K562 (cell line): Measurements from ENCODE around the gene SLX9. TPM values are rescaled to one million over a fixed set of nuclear protein-coding genes. Genes with fewer than 3 reads are reported as not detected.

Experiments
- ATAC-seq: fragments of 200-7000 bp; cut with Tn5 transposase; 3 replicates; pipeline ENCODE4 v1.9.1; 2020; ENCODE audit warnings: moderate library complexity
- BruUV-seq: library from RNA; stranded (reverse); fragments of 400-500 nt; replicated peaks from 2 replicates; lab custom pipeline; 2021; lab: Mats Ljungman, UMichigan
- CTCF ChIA-PET: fragments of 300-600 bp; formaldehyde crosslinking; extraction: SDS; loops from one replicate; lab custom pipeline; 2021; ENCODE audit warnings: low intra/inter-chr PET ratio; lab: Yijun Ruan, JAX
- POLR2A ChIA-PET: fragments of 300-600, 350-650 bp; sonication (Branson Sonifier 250); formaldehyde crosslinking; extraction: SDS; loops from one replicate; lab custom pipeline; 2021; ENCODE audit warnings: antibody characterized with exemption, inconsistent platforms; lab: Yijun Ruan, JAX
- DNase-seq, 4 experiments: peaks; one replicate each; pipeline versions ENCODE4 v3.0.0 to v3.0.0-alpha.2; 2011 to 2018; ENCODE audit warnings: low spot score in 3 of 4, mixed read lengths in 3 of 4; ENCODE audit errors: extremely low read depth in 1 of 4
- FAIRE-seq: peaks from 2 replicates; lab custom pipeline; 2011; peaks lifted over from hg19 to GRCh38; lab: Jason Lieb, UNC
- H2AFZ ChIP-seq: 2 replicates; pipeline ENCODE4 v1.6.0; 2011; ENCODE audit warnings: low read depth, low read length, control low read depth, inconsistent platforms
- H3K27ac ChIP-seq: fragments of 200-600 bp; 3 replicates; pipeline ENCODE4 v1.8.0; 2011; ENCODE audit warnings: low read depth, mild to moderate bottlenecking, control low read depth, inconsistent platforms, low read length, moderate library complexity, mixed read lengths; ENCODE audit errors: extremely low read depth
- H3K27me3 ChIP-seq, 2 experiments: fragments of 300-600 bp in 1 of 2; 2 replicates in 1 of 2; 3 replicates in 1 of 2; pipeline versions ENCODE4 v1.6.0 to v1.8.0; 2011; ENCODE audit warnings: inconsistent platforms in 2 of 2, low read length in 2 of 2, mild to moderate bottlenecking in 1 of 2, mixed read lengths in 1 of 2, moderate library complexity in 1 of 2; ENCODE audit not compliant: control insufficient read depth in 2 of 2, insufficient read depth in 2 of 2
- H3K36me3 ChIP-seq: fragments of 300-600 bp; 3 replicates; pipeline ENCODE4 v1.8.0; 2011; ENCODE audit warnings: mild to moderate bottlenecking, low read length, inconsistent platforms; ENCODE audit not compliant: control insufficient read depth, insufficient read depth
- H3K4me1 ChIP-seq, 2 experiments: fragments of 200-600 bp in 1 of 2; replicated peaks in 1 of 2; 2 replicates in 1 of 2; 3 replicates in 1 of 2; pipeline versions ENCODE4 v1.5.1 to v1.8.0; 2011; ENCODE audit warnings: inconsistent platforms in 2 of 2, low read length in 2 of 2, mild to moderate bottlenecking in 1 of 2, mixed read lengths in 1 of 2, moderate library complexity in 1 of 2; ENCODE audit not compliant: control insufficient read depth in 2 of 2, insufficient read depth in 2 of 2
- H3K4me2 ChIP-seq: 2 replicates; pipeline ENCODE4 v1.6.1; 2011; ENCODE audit warnings: low read length, control low read depth, inconsistent platforms, mixed read lengths; ENCODE audit not compliant: insufficient read depth
- H3K4me3 ChIP-seq: fragments of 200-600 bp; sonication (generic), shearing (Covaris generic); 2 replicates; pipeline ENCODE4 v1.5.1; 2016; ENCODE audit warnings: control low read depth, inconsistent platforms
- H3K79me2 ChIP-seq: fragments of 200-600 bp; 3 replicates; pipeline ENCODE4 v1.8.0; 2011; ENCODE audit warnings: low read length, inconsistent platforms; ENCODE audit not compliant: control insufficient read depth, insufficient read depth
- H3K9ac ChIP-seq, 2 experiments: 2 replicates each; pipeline versions ENCODE4 v1.6.0 to v1.6.1; 2011; ENCODE audit warnings: low read depth in 2 of 2, low read length in 2 of 2, control low read depth in 1 of 2, inconsistent platforms in 1 of 2, mild to moderate bottlenecking in 1 of 2, mixed read lengths in 1 of 2; ENCODE audit not compliant: insufficient read depth in 1 of 2
- H3K9me1 ChIP-seq: one replicate; pipeline ENCODE4 v1.6.0; 2011; ENCODE audit warnings: inconsistent platforms, mild to moderate bottlenecking, low read length, moderate library complexity; ENCODE audit not compliant: control insufficient read depth, insufficient read depth
- H3K9me3 ChIP-seq: replicated peaks from 2 replicates; pipeline ENCODE4 v1.5.1; 2011; ENCODE audit warnings: low read depth, low read length, inconsistent platforms; ENCODE audit not compliant: control insufficient read depth, insufficient read depth
- H4K20me1 ChIP-seq: replicated peaks from 2 replicates; pipeline ENCODE4 v1.6.1; 2011; ENCODE audit warnings: low read length, inconsistent platforms, mixed read lengths; ENCODE audit not compliant: control insufficient read depth, insufficient read depth
- E2F8 ChIP-seq: fragments of 450-650 bp; IDR thresholded peaks from 2 replicates; pipeline ENCODE4 v1.7.1; 2018; ENCODE audit warnings: mild to moderate bottlenecking, low read depth; ENCODE audit not compliant: partially characterized antibody
- POLR3A ChIP-seq: IDR thresholded peaks from 2 replicates; pipeline ENCODE4 v1.6.1; 2011; ENCODE audit warnings: borderline replicate concordance, mild to moderate bottlenecking, moderate library complexity; ENCODE audit not compliant: insufficient read length, insufficient read depth; ENCODE audit errors: extremely low read depth
- SRSF7 ChIP-seq: fragments of 200-400 bp; formaldehyde crosslinking; optimal IDR thresholded peaks from 2 replicates; pipeline ENCODE3; 2017; ENCODE audit warnings: mild to moderate bottlenecking, low read depth, low read length
- ZFP36 ChIP-seq: fragments of 150-350 bp; IDR thresholded peaks from 2 replicates; pipeline ENCODE4 v1.6.1; 2018; ENCODE audit warnings: low read length, low read depth; ENCODE audit not compliant: partially characterized antibody
- WGBS: fragments of 100-300 bp; shearing (Covaris generic); methylation state at CpG from one replicate; pipeline ENCODE4 v1.1.6; 2016; ENCODE audit warnings: low coverage, mixed read lengths; ENCODE audit not compliant: insufficient coverage; ENCODE audit errors: missing lambda C conversion rate; 5-methylcytosine and 5-hydroxymethylcytosine counted together
- in situ Hi-C: fragments of 300-500 bp; cut with MboI; formaldehyde crosslinking; loops from 4 replicates; pipeline ENCODE4 v1.15.0; 2018; ENCODE audit warnings: inconsistent platforms, mixed read lengths
- intact Hi-C: fragments of 100-400 bp; cut with micrococcal nuclease; formaldehyde crosslinking; loops from 2 replicates; pipeline ENCODE4 v1.14.2; 2022
- polyA plus RNA-seq, 8 experiments: library from polyadenylated mRNA; depleted of rRNA in 4 of 8; stranded (reverse) in 5 of 8; unstranded in 3 of 8; fragments of >200 nt; fragmentation: Nextera tagmentation in 2 of 8; fragmentation: Illumina TruSeq in 1 of 8; extraction: Ambion mirVana in 2 of 8; extraction: Trizol in 1 of 8; gene quantifications; 2 replicates each; pipeline versions ENCODE4 v1.2.1 to v1.2.3, GENCODE V29; 2011 to 2014; ENCODE audit warnings: inconsistent platforms in 1 of 8, missing spikeins in 1 of 8
- total RNA-seq, 7 experiments: library from RNA; depleted of rRNA in 6 of 7; stranded (reverse); fragments of >200 nt in 6 of 7; fragmentation: Illumina TruSeq in 2 of 7; extraction: Trizol in 2 of 7; gene quantifications; 2 replicates each; pipeline versions ENCODE4 v1.2.1 to v1.2.3, GENCODE V29; 2011 to 2021; ENCODE audit warnings: low replicate concordance in 1 of 7

SLX9 gene
- total and polyA plus RNA-seq, 9 of the 15 experiments (the other 6 are each of a cell fraction or from before 2014, with no cell fraction given) = 1.2 to 75.5 (median 16.5) TPM

GRCh38 chr21:44987301-44987885 lies 47.6 kb downstream of the SLX9 start:
- no peak for FAIRE-seq
- Histone ChIP-seq H3K4me1 (peaks cover 0 to 75% of the 10 kb centered on the region in 2 experiments; a peak in 1 of 5 replicates), H2AFZ (no peak overlapping the region), H3K79me2 (no peaks in the 10 kb centered on the region), H3K9ac (0 out of 4 replicates have a peak overlapping the region, but pooled peaks of 1 of the 2 experiments have one; percentile 18), H4K20me1 (peaks cover 37% of the 10 kb centered on the region), H3K4me2 (no peak overlapping the region), H3K27me3 (peaks cover 30 to 54% of the 10 kb centered on the region in 2 experiments), H3K36me3 (no peaks in the 10 kb centered on the region), H3K27ac (no peak overlapping the region), H3K9me3 (no peaks in the 10 kb centered on the region), H3K9me1 (peaks cover 4% of the 10 kb centered on the region), H3K4me3 (no peak overlapping the region)
- ATAC-seq = no peak
- intact Hi-C loops (no loop called here), in situ Hi-C loops (no loop called here)
- WGBS = 34% methylated on average over 23 of the region's 23 CpGs
- POLR2A ChIA-PET = no interaction called here
- CTCF ChIA-PET = no interaction called here
- no peak for DNase-seq
- no peak for TF ChIP-seq POLR3A
- TF ChIP-seq SRSF7 = no peak
- TF ChIP-seq ZFP36 = peak; percentile 88
- TF ChIP-seq E2F8 = no peak
- BruUV-seq = no TSS peak
